Calu3 (cell line): ENCODE measurements around the gene RSRC1. TPM values are rescaled to one million over a fixed set of nuclear protein-coding genes. Genes with fewer than 3 reads are reported as not detected.

ENCODE experiments used
- BruUV-seq: library from RNA; stranded (reverse); fragments of 400-500 nt; replicated peaks from 2 replicates; lab custom pipeline; 2021; lab: Mats Ljungman, UMichigan
- CTCF ChIA-PET: fragments of 300-600 bp; sonication (Branson Sonifier 250); formaldehyde crosslinking; loops from one replicate; lab custom pipeline; 2022; ENCODE audit warnings: antibody characterized with exemption; lab: Charles Lee
- DNase-seq: peaks from one replicate; pipeline ENCODE4 v3.0.0; 2022
- H3K27ac Mint-ChIP-seq: one replicate; pipeline ENCODE4 v1.8.0; 2022; ENCODE audit warnings: mixed read lengths; ENCODE audit not compliant: unreplicated experiment
- H3K27me3 Mint-ChIP-seq: one replicate; pipeline ENCODE4 v1.8.0; 2022; ENCODE audit warnings: mixed read lengths; ENCODE audit not compliant: unreplicated experiment
- H3K36me3 Mint-ChIP-seq: one replicate; pipeline ENCODE4 v1.8.0; 2022; ENCODE audit warnings: mild to moderate bottlenecking, moderate library complexity, mixed read lengths; ENCODE audit not compliant: insufficient read depth, unreplicated experiment
- H3K4me1 Mint-ChIP-seq: one replicate; pipeline ENCODE4 v1.8.0; 2022; ENCODE audit warnings: mild to moderate bottlenecking, low read depth, mixed read lengths; ENCODE audit not compliant: unreplicated experiment
- H3K4me3 Mint-ChIP-seq: one replicate; pipeline ENCODE4 v1.8.0; 2022; ENCODE audit warnings: mild to moderate bottlenecking, low read depth, moderate library complexity, mixed read lengths; ENCODE audit not compliant: unreplicated experiment
- H3K9me3 Mint-ChIP-seq: one replicate; pipeline ENCODE4 v1.8.0; 2022; ENCODE audit warnings: low read depth, mixed read lengths; ENCODE audit not compliant: unreplicated experiment
- intact Hi-C: fragments of 100-400 bp; cut with micrococcal nuclease; formaldehyde crosslinking; loops from one replicate; pipeline ENCODE4 v1.10.0; 2022; ENCODE audit not compliant: unreplicated experiment
- total RNA-seq: library from RNA; stranded (reverse); gene quantifications from 2 replicates; pipeline ENCODE4 v1.2.3, GENCODE V29; 2022
- TF ChIP-seq, protein P1 (sequence below): fragments of 200-600 bp; IDR thresholded peaks from one replicate; pipeline ENCODE4 v1.8.0; 2022; ENCODE audit warnings: antibody characterized with exemption; ENCODE audit not compliant: unreplicated experiment

RSRC1 gene
- total RNA-seq, 1 experiment from 2014 or later = 81.3 TPM

GRCh38 chr3:158200955-158201354 is 91.1 kb downstream of the RSRC1 start:
- Mint-ChIP-seq H3K9me3 (peaks cover 16% of the 10 kb centered on the region), H3K4me3 (no peak overlapping the region), H3K4me1 (no peaks in the 10 kb centered on the region), H3K27ac (no peak overlapping the region), H3K36me3 (no peaks in the 10 kb centered on the region), H3K27me3 (no peaks in the 10 kb centered on the region)
- CTCF ChIA-PET = no interaction called here
- intact Hi-C loops = no loop called here
- TF ChIP-seq, protein P1, sequence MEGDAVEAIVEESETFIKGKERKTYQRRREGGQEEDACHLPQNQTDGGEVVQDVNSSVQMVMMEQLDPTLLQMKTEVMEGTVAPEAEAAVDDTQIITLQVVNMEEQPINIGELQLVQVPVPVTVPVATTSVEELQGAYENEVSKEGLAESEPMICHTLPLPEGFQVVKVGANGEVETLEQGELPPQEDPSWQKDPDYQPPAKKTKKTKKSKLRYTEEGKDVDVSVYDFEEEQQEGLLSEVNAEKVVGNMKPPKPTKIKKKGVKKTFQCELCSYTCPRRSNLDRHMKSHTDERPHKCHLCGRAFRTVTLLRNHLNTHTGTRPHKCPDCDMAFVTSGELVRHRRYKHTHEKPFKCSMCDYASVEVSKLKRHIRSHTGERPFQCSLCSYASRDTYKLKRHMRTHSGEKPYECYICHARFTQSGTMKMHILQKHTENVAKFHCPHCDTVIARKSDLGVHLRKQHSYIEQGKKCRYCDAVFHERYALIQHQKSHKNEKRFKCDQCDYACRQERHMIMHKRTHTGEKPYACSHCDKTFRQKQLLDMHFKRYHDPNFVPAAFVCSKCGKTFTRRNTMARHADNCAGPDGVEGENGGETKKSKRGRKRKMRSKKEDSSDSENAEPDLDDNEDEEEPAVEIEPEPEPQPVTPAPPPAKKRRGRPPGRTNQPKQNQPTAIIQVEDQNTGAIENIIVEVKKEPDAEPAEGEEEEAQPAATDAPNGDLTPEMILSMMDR = no peak
- DNase-seq = no peak
- BruUV-seq = no TSS peak

- Mint-ChIP-seq H3K36me3 (no peaks in the 10 kb centered on the region), H3K9me3 (peaks cover 5% of the 10 kb centered on the region), H3K27me3 (no peaks in the 10 kb centered on the region), H3K4me1 (no peaks in the 10 kb centered on the region), H3K27ac (no peak overlapping the region), H3K4me3 (no peak overlapping the region)
- no peak for DNase-seq
- intact Hi-C loops = no loop called here
- BruUV-seq = no TSS peak
- TF ChIP-seq, protein P1 = no peak
- CTCF ChIA-PET = interaction anchor here (0.6 kb wide), 1 partner anchor 587 kb away, joined by 5 read pairs; no protein-coding TSS in a partner anchor
Observed at GRCh38 chr3:158205324-158205723, 95.4 kb downstream of the RSRC1 start.

DNA sequence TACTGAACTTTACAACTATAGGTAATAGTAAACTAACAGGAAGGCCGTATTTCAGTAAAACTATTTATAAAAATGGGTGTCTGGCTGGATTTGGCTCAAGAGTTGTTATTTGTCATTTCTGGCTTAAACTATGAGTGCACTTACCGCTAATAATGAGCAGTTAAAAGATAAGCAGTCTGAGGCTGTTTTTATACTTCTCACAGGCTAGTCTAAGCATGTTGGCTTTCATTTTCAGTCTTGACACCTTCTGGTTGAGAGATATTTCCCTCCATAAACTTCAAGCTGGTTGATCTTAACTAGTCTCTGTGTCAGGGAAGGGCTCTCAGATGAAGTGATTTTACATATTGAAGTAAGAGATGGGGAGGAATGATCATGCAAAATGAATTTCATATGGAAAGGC is 96.1 kb downstream of the RSRC1 start:
- TF ChIP-seq, protein P1 = no peak
- DNase-seq = no peak
- intact Hi-C loops = no loop called here
- Mint-ChIP-seq H3K4me1 (no peaks in the 10 kb centered on the region), H3K27me3 (no peaks in the 10 kb centered on the region), H3K27ac (no peak overlapping the region), H3K4me3 (no peak overlapping the region), H3K36me3 (no peaks in the 10 kb centered on the region), H3K9me3 (peaks cover 2% of the 10 kb centered on the region)
- BruUV-seq = no TSS peak
- CTCF ChIA-PET = no interaction called here

DNA sequence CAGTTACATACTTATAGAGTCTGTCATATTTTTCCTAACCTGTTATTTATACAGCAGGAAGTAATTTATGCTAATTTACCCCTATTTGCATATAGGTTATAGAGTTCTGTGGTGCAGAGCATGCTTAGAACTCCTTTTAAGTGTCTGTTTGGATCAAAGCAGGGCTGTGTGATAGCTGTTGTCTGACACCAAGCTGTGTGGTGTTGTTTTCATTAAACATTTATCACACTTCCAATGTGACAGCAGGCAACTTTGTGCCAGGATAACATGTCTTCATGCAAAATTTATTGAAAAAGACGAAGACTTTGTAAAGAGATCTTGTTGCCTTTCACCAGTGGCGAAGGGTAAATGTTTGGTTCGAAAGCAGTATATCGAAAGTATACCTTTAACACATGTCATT is 100.2 kb downstream of the RSRC1 start:
- TF ChIP-seq, protein P1 = no peak
- H3K9me3 Mint-ChIP-seq = no peaks in the 10 kb centered on the region
- BruUV-seq = no TSS peak
- no peak overlapping the region for H3K4me3 Mint-ChIP-seq
- intact Hi-C loops = no loop called here
- H3K27me3 Mint-ChIP-seq = no peaks in the 10 kb centered on the region
- CTCF ChIA-PET = interaction anchor here (0.6 kb wide), 1 partner anchor 46 kb away, joined by 3 read pairs; no protein-coding TSS in a partner anchor
- no peak for DNase-seq
- no peak overlapping the region for H3K27ac Mint-ChIP-seq
- no peaks in the 10 kb centered on the region for H3K36me3 Mint-ChIP-seq
- no peaks in the 10 kb centered on the region for H3K4me1 Mint-ChIP-seq
